ENCODE results near the gene LTBP3. TPM values are rescaled to one million over a fixed set of nuclear protein-coding genes. Genes with fewer than 3 reads are reported as not detected.
A peak's percentile ranks its signal among the peaks of the same experiment; 100 is the strongest.

LTBP3 gene
- total RNA-seq, 1 donor from 2014 or later = 80.3 TPM

DNA sequence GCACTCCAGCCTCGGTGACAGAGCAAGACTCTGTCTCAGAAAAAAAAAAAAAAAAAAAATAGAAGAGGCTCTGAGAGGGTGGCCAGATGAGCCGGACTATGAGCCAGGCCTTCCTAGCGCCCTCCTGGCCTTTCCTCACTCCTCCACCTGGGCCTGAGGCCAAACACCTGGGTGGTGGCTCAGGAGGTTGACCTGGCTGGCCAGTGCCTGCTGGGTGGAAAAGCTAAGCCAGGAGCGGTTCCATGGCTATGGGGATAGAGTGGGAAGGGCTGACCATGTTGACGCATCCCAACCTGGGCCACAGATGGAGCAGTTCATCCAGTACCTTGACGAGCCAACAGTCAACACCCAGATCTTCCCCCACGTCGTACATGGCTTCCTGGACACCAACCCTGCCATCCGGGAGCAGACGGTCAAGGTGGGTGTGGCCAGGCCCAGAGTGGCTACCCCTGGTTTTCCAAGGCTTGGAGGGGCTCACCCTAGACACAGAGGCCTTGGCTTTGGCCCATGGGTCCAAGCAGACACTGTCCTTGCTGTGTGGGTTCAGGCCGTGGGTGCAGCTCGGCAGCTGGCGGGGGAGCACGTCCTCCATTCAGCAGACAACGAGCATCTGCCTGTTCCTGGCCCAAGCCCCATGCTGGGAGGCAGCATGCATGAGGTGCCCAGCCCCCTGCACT is 25.6 kb downstream of the LTBP3 start:
- Histone ChIP-seq H3K4me3 (no peak overlapping the region), H3K4me1 (no peaks in the 10 kb centered on the region), H3K9me3 (replicated peaks) (no peaks in the 10 kb centered on the region), H3K36me3 (peaks cover 84% of the 10 kb centered on the region), H3K27me3 (ENCODE audit: low read depth) (no peaks in the 10 kb centered on the region), H3K27ac (replicated peaks) (no peak overlapping the region)
- DNase-seq = no peak
- TF ChIP-seq, protein P1, sequence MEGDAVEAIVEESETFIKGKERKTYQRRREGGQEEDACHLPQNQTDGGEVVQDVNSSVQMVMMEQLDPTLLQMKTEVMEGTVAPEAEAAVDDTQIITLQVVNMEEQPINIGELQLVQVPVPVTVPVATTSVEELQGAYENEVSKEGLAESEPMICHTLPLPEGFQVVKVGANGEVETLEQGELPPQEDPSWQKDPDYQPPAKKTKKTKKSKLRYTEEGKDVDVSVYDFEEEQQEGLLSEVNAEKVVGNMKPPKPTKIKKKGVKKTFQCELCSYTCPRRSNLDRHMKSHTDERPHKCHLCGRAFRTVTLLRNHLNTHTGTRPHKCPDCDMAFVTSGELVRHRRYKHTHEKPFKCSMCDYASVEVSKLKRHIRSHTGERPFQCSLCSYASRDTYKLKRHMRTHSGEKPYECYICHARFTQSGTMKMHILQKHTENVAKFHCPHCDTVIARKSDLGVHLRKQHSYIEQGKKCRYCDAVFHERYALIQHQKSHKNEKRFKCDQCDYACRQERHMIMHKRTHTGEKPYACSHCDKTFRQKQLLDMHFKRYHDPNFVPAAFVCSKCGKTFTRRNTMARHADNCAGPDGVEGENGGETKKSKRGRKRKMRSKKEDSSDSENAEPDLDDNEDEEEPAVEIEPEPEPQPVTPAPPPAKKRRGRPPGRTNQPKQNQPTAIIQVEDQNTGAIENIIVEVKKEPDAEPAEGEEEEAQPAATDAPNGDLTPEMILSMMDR (IDR thresholded peaks at IDR 0.05; ENCODE audit: borderline replicate concordance) = no peak
- intact Hi-C loops (cut with micrococcal nuclease) = loop anchor here (10.0 kb wide), 1 partner anchor 62 kb away; the partner anchor contains the start of gene KCNK7

DNA sequence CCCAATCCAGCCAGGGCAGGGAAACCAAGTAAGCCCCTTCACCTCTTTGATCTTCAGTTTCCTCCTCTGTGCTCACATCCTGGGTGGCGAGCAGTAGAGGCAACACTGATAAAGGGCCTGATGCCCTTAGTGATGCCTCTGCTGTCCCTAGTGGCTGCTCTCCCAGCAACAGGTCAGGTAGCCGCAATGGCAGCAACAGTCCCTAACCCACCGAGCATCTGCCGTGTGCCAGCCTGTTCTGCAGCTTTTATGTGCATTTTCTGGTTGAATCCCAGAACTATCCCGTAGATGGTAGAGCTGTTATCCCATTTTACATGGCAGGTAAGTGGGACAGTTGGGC is 28.0 kb downstream of the LTBP3 start:
- no peak overlapping the region for H3K4me3 ChIP-seq
- no peak overlapping the region for H3K27ac ChIP-seq (replicated peaks)
- TF ChIP-seq, protein P1 (IDR thresholded peaks at IDR 0.05; ENCODE audit: borderline replicate concordance) = no peak
- no peaks in the 10 kb centered on the region for H3K9me3 ChIP-seq (replicated peaks)
- H3K36me3 ChIP-seq = peaks cover 80% of the 10 kb centered on the region
- no peak for DNase-seq
- peaks cover 20% of the 10 kb centered on the region for H3K4me1 ChIP-seq
- no peaks in the 10 kb centered on the region for H3K27me3 ChIP-seq (ENCODE audit: low read depth)
- intact Hi-C loops (cut with micrococcal nuclease) = loop anchor here (10.0 kb wide), 1 partner anchor 65 kb away; the partner anchor contains the start of gene KCNK7

DNA sequence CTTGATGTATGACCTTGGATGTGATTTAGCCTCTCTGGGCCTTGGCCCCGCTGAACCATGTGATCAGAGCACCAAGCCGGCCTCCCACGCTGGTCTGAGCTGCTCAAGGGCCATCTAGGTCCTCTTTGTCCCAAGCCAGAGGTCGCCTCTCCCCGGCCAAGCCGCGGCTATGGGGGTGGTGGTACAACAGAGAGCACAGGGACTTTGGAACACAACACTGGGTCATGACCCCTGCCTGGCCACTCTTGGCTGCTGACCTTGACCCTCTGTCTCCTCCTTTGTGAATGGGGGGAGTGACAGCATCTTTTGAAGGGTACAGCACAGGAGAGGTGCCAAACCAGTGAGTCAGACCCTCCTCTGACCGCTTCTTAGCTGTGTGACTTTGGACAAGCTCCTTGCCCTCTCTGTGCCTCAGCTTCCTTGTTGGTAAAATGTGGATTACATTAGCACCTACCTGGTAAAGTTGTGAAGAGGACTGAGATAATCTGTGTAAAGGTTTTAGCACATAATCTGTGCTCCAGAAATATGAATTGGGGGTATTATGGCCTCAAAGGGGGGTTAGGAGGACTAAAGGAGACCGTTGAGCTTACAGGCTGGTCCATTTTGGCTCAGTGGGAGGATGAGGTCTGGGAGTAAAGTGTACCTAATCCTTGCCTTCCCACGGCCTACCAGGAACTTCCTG is 28.5 kb downstream of the LTBP3 start:
- H3K4me1 ChIP-seq = peaks cover 22% of the 10 kb centered on the region
- no peak for DNase-seq
- no peaks in the 10 kb centered on the region for H3K9me3 ChIP-seq (replicated peaks)
- TF ChIP-seq, protein P1 (IDR thresholded peaks at IDR 0.05; ENCODE audit: borderline replicate concordance) = no peak
- peaks cover 78% of the 10 kb centered on the region for H3K36me3 ChIP-seq
- intact Hi-C loops (cut with micrococcal nuclease) = loop anchor here (10.0 kb wide), 1 partner anchor 65 kb away; the partner anchor contains the start of gene KCNK7
- H3K4me3 ChIP-seq = no peak overlapping the region
- H3K27ac ChIP-seq (replicated peaks) = no peak overlapping the region
- H3K27me3 ChIP-seq (ENCODE audit: low read depth) = no peaks in the 10 kb centered on the region

DNA sequence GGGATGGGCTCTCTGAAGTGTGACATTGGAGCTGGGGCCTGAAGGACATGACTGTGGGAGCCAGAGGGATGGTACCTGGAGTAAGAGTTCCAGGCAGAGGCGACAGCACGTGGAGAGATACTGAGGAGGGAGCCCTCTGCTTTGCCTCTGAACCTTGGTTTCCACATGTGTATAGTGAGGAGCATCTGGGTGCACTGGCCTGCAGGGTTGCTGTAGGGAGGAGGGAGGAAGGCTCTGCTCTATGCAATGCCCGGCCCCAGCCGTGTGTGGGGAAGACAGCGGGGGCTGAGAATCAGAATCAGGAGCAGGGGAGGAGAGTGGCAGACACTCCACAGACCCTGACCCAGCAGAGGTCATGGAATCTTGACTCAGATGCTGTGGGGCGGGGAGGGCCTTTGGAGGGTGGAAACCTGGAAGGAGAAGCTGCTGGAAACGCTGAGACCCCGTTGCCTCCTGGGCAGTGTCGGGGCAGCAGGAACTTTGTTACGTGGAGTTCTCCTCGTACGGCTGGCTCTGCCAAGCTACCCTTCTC is 29.3 kb downstream of the LTBP3 start:
- DNase-seq = no peak
- H3K4me1 ChIP-seq = peaks cover 29% of the 10 kb centered on the region
- TF ChIP-seq, protein P1 (IDR thresholded peaks at IDR 0.05; ENCODE audit: borderline replicate concordance) = no peak
- intact Hi-C loops (cut with micrococcal nuclease) = no loop called here
- no peak overlapping the region for H3K27ac ChIP-seq (replicated peaks)
- no peaks in the 10 kb centered on the region for H3K27me3 ChIP-seq (ENCODE audit: low read depth)
- H3K36me3 ChIP-seq = peaks cover 75% of the 10 kb centered on the region
- H3K9me3 ChIP-seq (replicated peaks) = no peaks in the 10 kb centered on the region
- no peak overlapping the region for H3K4me3 ChIP-seq

DNA sequence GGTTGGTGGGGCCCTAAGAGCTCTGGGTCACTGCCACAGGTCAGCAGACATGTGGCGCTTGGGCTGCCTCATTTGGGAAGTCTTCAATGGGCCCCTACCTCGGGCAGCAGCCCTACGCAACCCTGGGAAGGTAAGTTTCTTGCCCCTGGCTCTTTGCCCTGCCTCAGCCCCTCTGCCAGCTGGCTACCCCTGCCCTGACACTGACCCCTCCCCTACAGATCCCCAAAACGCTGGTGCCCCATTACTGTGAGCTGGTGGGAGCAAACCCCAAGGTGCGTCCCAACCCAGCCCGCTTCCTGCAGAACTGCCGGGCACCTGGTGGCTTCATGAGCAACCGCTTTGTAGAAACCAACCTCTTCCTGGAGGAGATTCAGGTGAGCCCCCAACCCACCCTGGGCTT is 31.4 kb downstream of the LTBP3 start:
- peaks cover 53% of the 10 kb centered on the region for H3K36me3 ChIP-seq

More for the DNA sequence above, 31.4 kb downstream of the LTBP3 start:
- Histone ChIP-seq H3K4me1 (peaks cover 30% of the 10 kb centered on the region), H3K27me3 (ENCODE audit: low read depth) (no peaks in the 10 kb centered on the region), H3K9me3 (replicated peaks) (no peaks in the 10 kb centered on the region), H3K4me3 (peak overlapping the region; percentile 100), H3K27ac (replicated peaks) (no peak overlapping the region)
- DNase-seq = no peak
- TF ChIP-seq, protein P1 (IDR thresholded peaks at IDR 0.05; ENCODE audit: borderline replicate concordance) = no peak
- intact Hi-C loops (cut with micrococcal nuclease) = no loop called here
